Measurements from ENCODE around the gene THRSP.
"Not testable (repeated sequence)": the region's sequence is repeated elsewhere in the genome, so short reads cannot be mapped to it uniquely, and the experiment has no call there.

Gene THRSP

DNA sequence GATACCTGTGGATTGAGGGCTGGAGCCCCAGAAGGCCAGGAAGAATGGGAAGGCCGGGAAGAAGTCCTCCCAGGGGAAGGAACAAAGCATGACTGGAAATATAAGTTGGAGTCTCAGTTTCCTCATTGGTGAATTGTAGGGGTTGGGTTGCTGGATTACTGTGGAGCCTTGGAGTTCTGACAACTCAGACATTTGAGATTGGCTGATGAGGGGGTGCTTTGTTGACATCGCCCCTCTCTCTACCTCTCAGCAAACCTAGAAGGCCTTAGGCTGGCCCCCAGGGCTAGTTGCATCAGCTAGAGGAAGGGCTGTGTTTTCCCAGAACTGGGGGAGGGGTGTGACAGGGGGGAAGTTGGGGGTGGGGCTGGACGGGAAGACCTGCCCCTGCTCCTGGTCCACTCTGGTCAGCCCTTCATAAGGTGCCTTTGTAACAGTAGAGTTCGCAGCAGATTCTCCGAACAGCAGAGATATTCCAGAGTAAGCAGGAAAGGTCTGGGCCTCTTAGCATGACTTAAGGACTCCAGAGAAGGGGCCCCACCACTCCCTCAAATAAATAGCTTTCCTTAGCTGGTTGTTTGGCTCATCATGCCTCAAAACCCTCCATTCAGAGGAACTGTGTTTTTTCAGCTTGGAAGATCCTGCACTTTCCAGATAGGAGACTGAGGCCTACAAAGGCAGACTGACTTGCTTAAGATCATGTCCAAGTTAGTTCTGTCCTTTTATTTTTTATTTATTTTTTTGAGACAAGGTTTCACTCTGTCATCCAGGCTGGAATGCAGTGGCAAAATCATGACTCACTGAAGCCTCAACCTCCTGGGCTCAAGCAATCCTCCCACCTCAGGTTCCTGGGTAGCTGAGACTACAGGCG, 12.5 kb upstream of the THRSP start:
- Histone ChIP-seq H3K27me3 (replicated peaks) (no peaks in the 10 kb centered on the region), H3K27ac (peak overlapping the region; percentile 29), H3K4me3 (ENCODE audit: low read depth, low read length) (no peak overlapping the region), H3K36me3 (replicated peaks) (no peaks in the 10 kb centered on the region)
- DNase-seq: peak; percentile 60
- TF ChIP-seq, protein P1, sequence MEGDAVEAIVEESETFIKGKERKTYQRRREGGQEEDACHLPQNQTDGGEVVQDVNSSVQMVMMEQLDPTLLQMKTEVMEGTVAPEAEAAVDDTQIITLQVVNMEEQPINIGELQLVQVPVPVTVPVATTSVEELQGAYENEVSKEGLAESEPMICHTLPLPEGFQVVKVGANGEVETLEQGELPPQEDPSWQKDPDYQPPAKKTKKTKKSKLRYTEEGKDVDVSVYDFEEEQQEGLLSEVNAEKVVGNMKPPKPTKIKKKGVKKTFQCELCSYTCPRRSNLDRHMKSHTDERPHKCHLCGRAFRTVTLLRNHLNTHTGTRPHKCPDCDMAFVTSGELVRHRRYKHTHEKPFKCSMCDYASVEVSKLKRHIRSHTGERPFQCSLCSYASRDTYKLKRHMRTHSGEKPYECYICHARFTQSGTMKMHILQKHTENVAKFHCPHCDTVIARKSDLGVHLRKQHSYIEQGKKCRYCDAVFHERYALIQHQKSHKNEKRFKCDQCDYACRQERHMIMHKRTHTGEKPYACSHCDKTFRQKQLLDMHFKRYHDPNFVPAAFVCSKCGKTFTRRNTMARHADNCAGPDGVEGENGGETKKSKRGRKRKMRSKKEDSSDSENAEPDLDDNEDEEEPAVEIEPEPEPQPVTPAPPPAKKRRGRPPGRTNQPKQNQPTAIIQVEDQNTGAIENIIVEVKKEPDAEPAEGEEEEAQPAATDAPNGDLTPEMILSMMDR (IDR thresholded peaks at IDR 0.05; ENCODE audit: low read depth, low read length, missing control alignments): no peak
- in situ Hi-C loops (cut with HindIII; ENCODE audit: low pct_ligation_motif_present, low sequenced_read_pairs): no loop called here

DNA sequence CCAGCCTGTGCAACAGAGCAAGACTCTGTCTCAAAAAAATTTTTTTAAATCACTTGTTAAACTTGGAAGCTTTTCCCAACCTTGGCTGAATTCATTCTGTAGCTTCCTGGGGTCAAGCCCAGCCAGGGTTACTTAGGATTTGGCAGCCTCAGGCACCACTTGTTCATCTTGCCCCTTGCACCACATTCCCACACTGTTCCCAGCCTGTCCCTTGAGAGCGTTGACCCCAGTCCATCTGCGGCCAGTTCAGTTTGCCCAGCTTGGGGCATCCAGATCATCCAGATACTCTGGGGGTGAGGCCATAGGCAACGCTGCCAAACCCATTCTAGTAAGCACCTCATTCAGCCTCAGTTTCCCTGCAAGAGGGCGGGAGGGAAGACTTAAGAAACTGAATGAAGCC, 8.7 kb upstream of the THRSP start:
- Histone ChIP-seq H3K36me3 (replicated peaks) (no peaks in the 10 kb centered on the region), H3K27ac (no peak overlapping the region), H3K4me3 (ENCODE audit: low read depth, low read length) (no peak overlapping the region), H3K27me3 (replicated peaks) (no peaks in the 10 kb centered on the region)
- DNase-seq: no peak
- TF ChIP-seq, protein P1 (IDR thresholded peaks at IDR 0.05; ENCODE audit: low read depth, low read length, missing control alignments): no peak
- in situ Hi-C loops (cut with HindIII; ENCODE audit: low pct_ligation_motif_present, low sequenced_read_pairs): no loop called here

DNA sequence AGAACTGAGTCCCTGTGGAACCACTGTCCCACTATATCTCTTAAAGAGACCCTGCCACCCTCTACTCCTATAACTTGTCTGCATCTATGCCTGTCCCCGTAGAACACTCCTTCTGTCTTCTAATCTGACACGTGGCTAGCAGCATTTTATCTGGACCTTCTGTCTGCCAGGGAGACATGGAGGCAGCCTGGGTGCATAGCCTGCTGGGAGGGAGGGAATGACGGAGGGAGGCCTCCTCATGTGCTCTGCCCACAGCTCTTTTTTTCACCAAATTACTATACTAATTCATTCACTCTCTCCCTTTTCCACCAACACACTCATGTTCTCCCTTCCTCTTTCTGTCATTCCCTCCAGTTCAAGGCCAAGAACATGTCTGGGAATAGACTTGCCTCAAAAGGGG, 7.6 kb upstream of the THRSP start:
- in situ Hi-C loops (cut with HindIII; ENCODE audit: low pct_ligation_motif_present, low sequenced_read_pairs): no loop called here
- Histone ChIP-seq H3K27me3 (replicated peaks) (no peaks in the 10 kb centered on the region), H3K4me3 (ENCODE audit: low read depth, low read length) (no peak overlapping the region), H3K36me3 (replicated peaks) (no peaks in the 10 kb centered on the region), H3K27ac (no peak overlapping the region)
- no peak for DNase-seq
- TF ChIP-seq, protein P1 (IDR thresholded peaks at IDR 0.05; ENCODE audit: low read depth, low read length, missing control alignments): no peak

DNA sequence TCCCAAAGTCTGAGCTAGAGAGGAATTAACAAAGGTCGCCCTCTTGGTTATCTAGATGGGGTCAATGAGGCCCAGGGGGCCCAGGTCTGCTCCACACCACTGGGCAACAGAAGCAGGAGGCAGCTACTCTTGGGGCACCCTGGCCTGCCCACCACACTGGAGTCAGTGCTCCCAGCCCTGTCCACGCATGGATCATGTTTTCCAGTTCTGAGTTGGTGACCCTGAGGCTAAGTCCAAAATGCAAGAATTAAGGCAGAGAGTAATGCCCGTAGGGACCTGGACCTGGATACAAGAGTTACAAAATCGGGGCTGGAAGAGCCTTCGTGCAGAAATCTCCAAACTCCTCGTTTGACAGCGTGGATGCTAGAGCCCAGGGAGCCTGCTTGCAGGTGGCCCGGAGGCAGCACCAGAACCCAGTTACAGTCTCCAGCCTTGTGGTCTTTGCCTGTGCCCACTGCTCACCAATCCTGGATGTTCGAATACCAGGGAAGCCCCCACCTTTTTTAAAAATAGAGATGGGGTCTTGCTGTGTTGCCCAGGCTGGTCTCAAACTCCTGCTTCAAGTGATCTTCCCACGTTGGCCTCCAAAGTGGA, 6.1 kb upstream of the THRSP start:
- TF ChIP-seq, protein P1 (IDR thresholded peaks at IDR 0.05; ENCODE audit: low read depth, low read length, missing control alignments): no peak
- in situ Hi-C loops (cut with HindIII; ENCODE audit: low pct_ligation_motif_present, low sequenced_read_pairs): no loop called here
- Histone ChIP-seq H3K4me3 (ENCODE audit: low read depth, low read length) (no peak overlapping the region), H3K27ac (no peak overlapping the region), H3K27me3 (replicated peaks) (no peaks in the 10 kb centered on the region), H3K36me3 (replicated peaks) (no peaks in the 10 kb centered on the region)
- no peak for DNase-seq

DNA sequence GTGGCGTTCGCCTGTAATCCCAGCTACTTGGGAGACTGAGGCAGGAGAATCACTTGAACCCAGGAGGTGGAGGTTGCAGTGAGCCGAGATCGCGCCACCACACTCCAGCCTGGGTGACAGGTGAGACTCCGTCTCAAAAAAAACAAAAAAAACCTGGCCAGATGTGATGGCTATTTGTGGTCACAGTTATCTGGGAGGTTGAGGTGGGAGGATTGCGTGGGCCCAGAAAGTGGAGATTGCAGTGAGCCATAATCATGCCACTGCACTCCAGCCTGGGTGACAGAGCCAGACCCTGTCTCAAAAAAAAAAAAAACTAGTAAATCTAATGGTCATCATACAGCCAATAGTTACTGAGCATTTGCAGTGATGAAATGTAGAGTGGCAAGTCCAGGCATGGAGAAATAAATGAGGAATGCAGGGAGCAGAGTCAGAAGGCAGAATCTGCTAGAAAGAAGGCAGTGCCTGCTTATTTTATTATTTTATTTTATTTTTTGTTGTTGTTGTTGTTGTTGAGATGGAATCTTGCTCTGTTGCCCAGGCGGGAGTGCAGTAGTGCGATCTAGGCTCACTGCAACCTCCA, 3.8 kb upstream of the THRSP start:
- in situ Hi-C loops (cut with HindIII; ENCODE audit: low pct_ligation_motif_present, low sequenced_read_pairs): not testable (repeated sequence)

DNA sequence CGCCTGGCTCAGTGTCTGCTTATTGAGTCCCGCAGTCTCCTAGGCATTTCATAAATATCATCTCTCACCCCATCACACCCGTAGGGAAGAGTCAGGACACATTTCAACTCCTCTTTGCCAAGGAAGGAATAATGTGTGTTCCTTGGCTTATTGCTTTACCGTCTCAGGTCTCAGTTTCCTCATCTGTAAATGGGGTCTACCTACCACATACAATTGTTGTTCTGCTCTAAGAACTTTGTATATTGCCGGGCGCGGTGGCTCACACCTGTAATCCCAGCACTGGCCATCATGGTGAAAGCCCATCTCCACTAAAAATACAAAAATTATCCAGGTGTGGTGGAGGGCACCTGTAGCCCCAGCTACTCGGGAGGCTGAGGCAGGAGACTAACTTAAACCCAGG, 3.1 kb upstream of the THRSP start:
- TF ChIP-seq, protein P1 (IDR thresholded peaks at IDR 0.05; ENCODE audit: low read depth, low read length, missing control alignments): no peak
- Histone ChIP-seq H3K36me3 (replicated peaks) (no peaks in the 10 kb centered on the region), H3K27ac (no peak overlapping the region), H3K27me3 (replicated peaks) (no peaks in the 10 kb centered on the region), H3K4me3 (ENCODE audit: low read depth, low read length) (no peak overlapping the region)
- in situ Hi-C loops (cut with HindIII; ENCODE audit: low pct_ligation_motif_present, low sequenced_read_pairs): no loop called here
- no peak for DNase-seq

More for the DNA sequence above, 3.8 kb upstream of the THRSP start:
- not testable (repeated sequence) for H3K4me3 ChIP-seq (ENCODE audit: low read depth, low read length); H3K36me3 ChIP-seq (replicated peaks); H3K27me3 ChIP-seq (replicated peaks); DNase-seq; H3K27ac ChIP-seq

Data from brain microvascular endothelial cell (primary cell).